Body of pancreas (tissue), 4 donors: ENCODE results near the gene WDR86.

Experiments used
- POLR2A ChIP-seq, 3 donors: fragments of 450-650 bp; IDR thresholded peaks; one replicate each; pipeline ENCODE4 v1.6.1; 2016; ENCODE audit warnings: antibody characterized with exemption in 3 of 3, mild to moderate bottlenecking in 2 of 3
- TF ChIP-seq, protein P1 (sequence below), 7 experiments: fragments of 450-650 bp in 4 of 7; fragments of 200-600 bp in 3 of 7; sonication (generic) in 3 of 7; IDR thresholded peaks; one replicate each; pipeline ENCODE4 v1.5.1; 2016 to 2019; ENCODE audit warnings: antibody characterized with exemption in 7 of 7

- TF ChIP-seq, protein P1, sequence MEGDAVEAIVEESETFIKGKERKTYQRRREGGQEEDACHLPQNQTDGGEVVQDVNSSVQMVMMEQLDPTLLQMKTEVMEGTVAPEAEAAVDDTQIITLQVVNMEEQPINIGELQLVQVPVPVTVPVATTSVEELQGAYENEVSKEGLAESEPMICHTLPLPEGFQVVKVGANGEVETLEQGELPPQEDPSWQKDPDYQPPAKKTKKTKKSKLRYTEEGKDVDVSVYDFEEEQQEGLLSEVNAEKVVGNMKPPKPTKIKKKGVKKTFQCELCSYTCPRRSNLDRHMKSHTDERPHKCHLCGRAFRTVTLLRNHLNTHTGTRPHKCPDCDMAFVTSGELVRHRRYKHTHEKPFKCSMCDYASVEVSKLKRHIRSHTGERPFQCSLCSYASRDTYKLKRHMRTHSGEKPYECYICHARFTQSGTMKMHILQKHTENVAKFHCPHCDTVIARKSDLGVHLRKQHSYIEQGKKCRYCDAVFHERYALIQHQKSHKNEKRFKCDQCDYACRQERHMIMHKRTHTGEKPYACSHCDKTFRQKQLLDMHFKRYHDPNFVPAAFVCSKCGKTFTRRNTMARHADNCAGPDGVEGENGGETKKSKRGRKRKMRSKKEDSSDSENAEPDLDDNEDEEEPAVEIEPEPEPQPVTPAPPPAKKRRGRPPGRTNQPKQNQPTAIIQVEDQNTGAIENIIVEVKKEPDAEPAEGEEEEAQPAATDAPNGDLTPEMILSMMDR (IDR thresholded peaks at IDR 0.05) = no peak
- TF ChIP-seq POLR2A (IDR thresholded peaks at IDR 0.05) = no peak
Measured at GRCh38 chr7:151415375-151416105, 5.7 kb upstream of the WDR86 start.
